AG04450 (cell line): Measurements from ENCODE around the gene RIPOR2. TPM values are rescaled to one million over a fixed set of nuclear protein-coding genes. Genes with fewer than 3 reads are reported as not detected.
"Not testable (repeated sequence)": the region's sequence is repeated elsewhere in the genome, so short reads cannot be mapped to it uniquely, and the experiment has no call there.

Experiments
- CTCF ChIA-PET: fragments of 300-600, 350-600 bp; formaldehyde crosslinking; extraction: SDS; loops from one replicate; lab custom pipeline; 2022; ENCODE audit warnings: antibody characterized with exemption, inconsistent platforms; lab: Charles Lee
- POLR2A ChIA-PET: fragments of 350-600 bp; formaldehyde crosslinking; extraction: SDS; loops from one replicate; lab custom pipeline; 2021; ENCODE audit warnings: antibody characterized with exemption, inconsistent platforms; lab: Yijun Ruan, JAX
- DNase-seq: peaks from one replicate; pipeline ENCODE4 v3.0.0-alpha.2; 2011; ENCODE audit warnings: low read depth, low spot score
- H3K27ac ChIP-seq: one replicate; pipeline ENCODE4 v1.5.1; 2012; ENCODE audit warnings: low read depth, low read length, control low read depth
- H3K27me3 ChIP-seq: one replicate; pipeline ENCODE4 v1.6.0; 2012; ENCODE audit warnings: low read length; ENCODE audit not compliant: control insufficient read depth, insufficient read depth
- H3K4me3 ChIP-seq: 2 replicates; pipeline ENCODE4 v1.5.1; 2011; ENCODE audit warnings: mild to moderate bottlenecking, low read depth, low read length, control low read depth
- H3K9me3 ChIP-seq: 2 replicates; pipeline ENCODE4 v1.5.1; 2012; ENCODE audit warnings: low read length; ENCODE audit not compliant: control insufficient read depth, insufficient read depth
- CTCF ChIP-seq: IDR thresholded peaks from 2 replicates; pipeline ENCODE4 v1.5.1; 2011; ENCODE audit warnings: low read depth, low read length, control low read depth, inconsistent platforms
- polyA plus RNA-seq: library from polyadenylated mRNA; depleted of rRNA; stranded (reverse); fragments of >200 nt; gene quantifications from 2 replicates; pipeline ENCODE4 v1.2.3, GENCODE V29; 2011; rRNA removed

Gene RIPOR2
- polyA plus RNA-seq, 1 experiment: 7.3 TPM

GRCh38 chr6:24757611-24758010, 178.1 kb downstream of the RIPOR2 start:
- TF ChIP-seq CTCF: no peak
- no peaks in the 10 kb centered on the region for H3K27me3 ChIP-seq
- POLR2A ChIA-PET: no interaction called here
- CTCF ChIA-PET: interaction anchor here (1.2 kb wide), 1 partner anchor 173 kb away, joined by 8 read pairs; no protein-coding TSS in a partner anchor
- H3K27ac ChIP-seq: no peak overlapping the region
- H3K4me3 ChIP-seq: no peak overlapping the region
- H3K9me3 ChIP-seq: no peaks in the 10 kb centered on the region; the same call in 1 of the 2 replicates
- DNase-seq: no peak

DNA sequence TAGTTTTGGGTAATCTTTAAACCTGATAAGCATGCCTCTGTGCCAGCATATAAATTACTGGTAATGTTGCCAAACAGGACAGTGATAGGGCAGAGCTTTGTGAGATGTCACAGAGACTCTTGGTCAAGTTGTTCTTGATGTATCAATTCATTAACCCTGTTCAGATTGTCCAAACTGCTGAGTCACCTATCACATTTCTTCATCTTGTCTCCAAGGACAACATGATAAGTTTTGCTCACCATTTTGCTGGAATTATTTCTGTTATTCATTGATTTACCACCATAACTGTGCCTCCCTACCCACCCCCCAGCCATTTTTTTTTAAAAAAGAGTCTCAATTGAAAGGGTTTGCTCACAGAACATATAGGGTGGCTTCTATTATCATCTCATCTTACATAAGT, 180.5 kb downstream of the RIPOR2 start:
- no peak overlapping the region for H3K27ac ChIP-seq
- no peak for TF ChIP-seq CTCF
- no peak for DNase-seq
- no peaks in the 10 kb centered on the region for H3K9me3 ChIP-seq
- H3K27me3 ChIP-seq: no peaks in the 10 kb centered on the region
- POLR2A ChIA-PET: no interaction called here
- CTCF ChIA-PET: no interaction called here
- H3K4me3 ChIP-seq: no peak overlapping the region

- H3K4me3 ChIP-seq, H3K27ac ChIP-seq, H3K9me3 ChIP-seq, H3K27me3 ChIP-seq, DNase-seq: not testable (repeated sequence)
- ChIA-PET POLR2A (interaction anchor here (0.7 kb wide), 1 partner anchor 211 kb away, joined by 3 read pairs; no protein-coding TSS in a partner anchor), CTCF (interaction anchor here (0.7 to 1.7 kb wide), 3 partner anchors 13 to 173 kb away, joined by 4 to 7 read pairs (median 4); no protein-coding TSS in a partner anchor)
Measured at GRCh38 chr6:24754378-24754777, 181.4 kb downstream of the RIPOR2 start.

Other genes with a start within 250 kb of the RIPOR2 start
- gene C6orf62, start 216.8 kb downstream of the RIPOR2 start, polyA plus RNA-seq: 76.4 and 111 TPM in 2 replicates
- 17.4 and 22.0 TPM in 2 replicates for gene GMNN, start 161.0 kb downstream of the RIPOR2 start, polyA plus RNA-seq
- gene ARMH2, start 137.0 kb downstream of the RIPOR2 start, polyA plus RNA-seq: not detected in 2 replicates